Activated CD8-positive, alpha-beta memory T cell treated with anti-CD3 and anti-CD28 coated beads, Interleukin-2, amount 10 ng/mL, durations not matched to agents 7 days and 5 days (primary cell): ENCODE results near the gene IFNG-AS1. TPM values are rescaled to one million over a fixed set of nuclear protein-coding genes. Genes with fewer than 3 reads are reported as not detected.

Experiments used
- ATAC-seq: fragments of 150-1000 bp; cut with Tn5 transposase; one replicate; pipeline ENCODE4 v1.10.0; 2021; ENCODE audit warnings: moderate library complexity
- CTCF ChIA-PET: fragments of 350-600 bp; sonication (Branson Sonifier 250); formaldehyde crosslinking; loops from one replicate; lab custom pipeline; 2021; ENCODE audit warnings: antibody characterized with exemption; lab: Charles Lee
- DNase-seq: peaks from one replicate; pipeline ENCODE4 v3.0.0-alpha.2; 2020
- H3K27ac Mint-ChIP-seq: one replicate; pipeline ENCODE4 v1.8.0; 2021; ENCODE audit warnings: mild to moderate bottlenecking, mixed read lengths
- H3K27me3 Mint-ChIP-seq: one replicate; pipeline ENCODE4 v1.8.0; 2021; ENCODE audit warnings: mixed read lengths
- H3K36me3 Mint-ChIP-seq: one replicate; pipeline ENCODE4 v1.8.0; 2021; ENCODE audit warnings: mild to moderate bottlenecking, mixed read lengths
- H3K4me1 Mint-ChIP-seq: one replicate; pipeline ENCODE4 v1.8.0; 2021; ENCODE audit warnings: mixed read lengths
- H3K4me3 Mint-ChIP-seq: one replicate; pipeline ENCODE4 v1.8.0; 2021; ENCODE audit warnings: mild to moderate bottlenecking, moderate library complexity, mixed read lengths
- H3K9me3 Mint-ChIP-seq: one replicate; pipeline ENCODE4 v1.8.0; 2022; ENCODE audit warnings: low read depth, mixed read lengths
- total RNA-seq, 2 experiments: library from RNA; stranded (reverse); gene quantifications; one replicate each; pipeline ENCODE4 v1.2.3, GENCODE V29; 2021

Gene IFNG-AS1
- total RNA-seq, 2 experiments from 2014 or later = 0.38 TPM; not detected in 1

- Mint-ChIP-seq H3K36me3 (peaks cover 50% of the 10 kb centered on the region), H3K27ac (no peak overlapping the region), H3K9me3 (peaks cover 17% of the 10 kb centered on the region), H3K27me3 (peaks cover 3% of the 10 kb centered on the region), H3K4me3 (no peak overlapping the region), H3K4me1 (peaks cover 8% of the 10 kb centered on the region)
- ATAC-seq = no peak
- DNase-seq = no peak
- CTCF ChIA-PET = no interaction called here
These were observed 74.8 kb downstream of the IFNG-AS1 start for GRCh38 chr12:68063900-68064590.

- Mint-ChIP-seq H3K4me1 (peaks cover 12% of the 10 kb centered on the region), H3K36me3 (peaks cover 52% of the 10 kb centered on the region), H3K9me3 (peaks cover 16% of the 10 kb centered on the region), H3K27me3 (peaks cover 3% of the 10 kb centered on the region), H3K4me3 (no peak overlapping the region), H3K27ac (no peak overlapping the region)
- no peak for ATAC-seq
- CTCF ChIA-PET = interaction anchor here (2.0 kb wide), 1 partner anchor 25 kb away, joined by 7 read pairs; no protein-coding TSS in a partner anchor
- no peak for DNase-seq
These were observed 75.9 kb downstream of the IFNG-AS1 start for GRCh38 chr12:68065163-68065562.

GRCh38 chr12:68065687-68066086 is 76.4 kb downstream of the IFNG-AS1 start:
- Mint-ChIP-seq H3K4me3 (no peak overlapping the region), H3K9me3 (peaks cover 16% of the 10 kb centered on the region), H3K36me3 (peaks cover 55% of the 10 kb centered on the region), H3K27ac (no peak overlapping the region), H3K27me3 (peaks cover 3% of the 10 kb centered on the region), H3K4me1 (peaks cover 17% of the 10 kb centered on the region)
- DNase-seq (no peak), ATAC-seq (no peak)
- CTCF ChIA-PET = interaction anchor here (2.0 kb wide), 1 partner anchor 25 kb away, joined by 7 read pairs; no protein-coding TSS in a partner anchor

GRCh38 chr12:68067762-68068376 is 78.6 kb downstream of the IFNG-AS1 start:
- peaks cover 47% of the 10 kb centered on the region for H3K36me3 Mint-ChIP-seq
- no peak overlapping the region for H3K4me3 Mint-ChIP-seq
- ATAC-seq = no peak
- H3K27ac Mint-ChIP-seq = no peak overlapping the region
- no peak for DNase-seq
- H3K4me1 Mint-ChIP-seq = peaks cover 25% of the 10 kb centered on the region
- CTCF ChIA-PET = interaction anchor here (0.9 to 2.8 kb wide), 3 partner anchors 15 to 91 kb away, joined by 3 to 9 read pairs (median 4); no protein-coding TSS in a partner anchor
- H3K27me3 Mint-ChIP-seq = peaks cover 3% of the 10 kb centered on the region
- H3K9me3 Mint-ChIP-seq = peaks cover 10% of the 10 kb centered on the region

- H3K36me3 Mint-ChIP-seq = peaks cover 44% of the 10 kb centered on the region
- DNase-seq (no peak), ATAC-seq (no peak)
- peaks cover 25% of the 10 kb centered on the region for H3K4me1 Mint-ChIP-seq
- H3K9me3 Mint-ChIP-seq = peaks cover 10% of the 10 kb centered on the region
- no peak overlapping the region for H3K4me3 Mint-ChIP-seq
- no peak overlapping the region for H3K27ac Mint-ChIP-seq
- CTCF ChIA-PET = interaction anchor here (0.8 to 2.8 kb wide), 7 partner anchors 8 to 89 kb away, joined by 3 to 9 read pairs (median 4); no protein-coding TSS in a partner anchor
- H3K27me3 Mint-ChIP-seq = peaks cover 3% of the 10 kb centered on the region
These were observed 80.0 kb downstream of the IFNG-AS1 start for GRCh38 chr12:68069275-68069674.

Other genes with a start within 250 kb of the IFNG-AS1 start
- 100 to 1,000 TPM in 1 of 2 experiments, 10 to 100 TPM in 1; 25.7 to 117 TPM for gene IFNG, start 170.3 kb downstream of the IFNG-AS1 start, total RNA-seq
- gene IL26, start 236.4 kb downstream of the IFNG-AS1 start, total RNA-seq = under 1 TPM in 1 of 2 experiments, not detected in 1; 0.35 TPM